ENCODE measurements around the gene CTH. TPM values are rescaled to one million over a fixed set of nuclear protein-coding genes. Genes with fewer than 3 reads are reported as not detected.
A peak's percentile ranks its signal among the peaks of the same experiment; 100 is the strongest.
"Not testable (repeated sequence)": the region's sequence is repeated elsewhere in the genome, so short reads cannot be mapped to it uniquely, and the experiment has no call there.

CTH gene
- total RNA-seq, 1 donor: 4.7 TPM

GRCh38 chr1:70468180-70468579 lies 57.1 kb downstream of the CTH start:
- no peak for DNase-seq (ENCODE audit: low read depth)
- H3K4me3 ChIP-seq (ENCODE audit: low read depth, low read length): no peak overlapping the region
- no peak for TF ChIP-seq CTCF (IDR thresholded peaks at IDR 0.05; ENCODE audit: insufficient read depth, low read depth, low read length)

- DNase-seq (ENCODE audit: low read depth); H3K4me3 ChIP-seq (ENCODE audit: low read depth, low read length): not testable (repeated sequence)
Measured at GRCh38 chr1:70469184-70469583, 58.1 kb downstream of the CTH start.

GRCh38 chr1:70475023-70475422 lies 64.0 kb downstream of the CTH start:
- no peak overlapping the region for H3K4me3 ChIP-seq (ENCODE audit: low read depth, low read length)
- no peak for TF ChIP-seq CTCF (IDR thresholded peaks at IDR 0.05; ENCODE audit: insufficient read depth, low read depth, low read length)
- peak; percentile 37 for DNase-seq (ENCODE audit: low read depth)

GRCh38 chr1:70477090-70477489 lies 66.0 kb downstream of the CTH start:
- DNase-seq (ENCODE audit: low read depth): no peak
- no peak for TF ChIP-seq CTCF (IDR thresholded peaks at IDR 0.05; ENCODE audit: insufficient read depth, low read depth, low read length)
- H3K4me3 ChIP-seq (ENCODE audit: low read depth, low read length): no peak overlapping the region

- H3K4me3 ChIP-seq (ENCODE audit: low read depth, low read length); DNase-seq (ENCODE audit: low read depth): not testable (repeated sequence)
Measured at GRCh38 chr1:70477905-70478304, 66.8 kb downstream of the CTH start.

- H3K4me3 ChIP-seq (ENCODE audit: low read depth, low read length): no peak overlapping the region
- TF ChIP-seq CTCF (IDR thresholded peaks at IDR 0.05; ENCODE audit: insufficient read depth, low read depth, low read length): no peak
- no peak for DNase-seq (ENCODE audit: low read depth)
Measured at GRCh38 chr1:70483342-70483741, 72.3 kb downstream of the CTH start.

GRCh38 chr1:70485624-70486023 lies 74.6 kb downstream of the CTH start:
- no peak for TF ChIP-seq CTCF (IDR thresholded peaks at IDR 0.05; ENCODE audit: insufficient read depth, low read depth, low read length)
- no peak overlapping the region for H3K4me3 ChIP-seq (ENCODE audit: low read depth, low read length)
- no peak for DNase-seq (ENCODE audit: low read depth)

- peak; percentile 88 for DNase-seq (ENCODE audit: low read depth)
- H3K4me3 ChIP-seq (ENCODE audit: low read depth, low read length): no peak overlapping the region
- peak; percentile 4 for TF ChIP-seq CTCF (IDR thresholded peaks at IDR 0.05; ENCODE audit: insufficient read depth, low read depth, low read length)
Measured at GRCh38 chr1:70486676-70487458, 75.8 kb downstream of the CTH start.

Data from fibroblast of villous mesenchyme (primary cell).